OCI-LY7 (cell line): ENCODE data around the gene EMILIN1. TPM values are rescaled to one million over a fixed set of nuclear protein-coding genes. Genes with fewer than 3 reads are reported as not detected.

Experiments
- BruUV-seq: library from RNA; stranded (reverse); fragments of 400-500 nt; replicated peaks from 2 replicates; lab custom pipeline; 2021; lab: Mats Ljungman, UMichigan
- CTCF ChIA-PET: fragments of 300-600 bp; sonication (Branson Sonifier 250); formaldehyde crosslinking; loops from one replicate; lab custom pipeline; 2022; ENCODE audit warnings: antibody characterized with exemption; ENCODE audit not compliant: unreplicated experiment; lab: Charles Lee
- POLR2A ChIA-PET: fragments of 300-600 bp; sonication (Branson Sonifier 250); formaldehyde crosslinking; loops from one replicate; lab custom pipeline; 2022; ENCODE audit warnings: antibody characterized with exemption; lab: Charles Lee
- DNase-seq: peaks from one replicate; pipeline ENCODE4 v3.0.0-alpha.2; 2015; ENCODE audit warnings: low spot score
- H2AFZ ChIP-seq: fragments of 200-600 bp; sonication (generic), shearing (Covaris generic); 2 replicates; pipeline ENCODE4 v1.6.1; 2014; ENCODE audit warnings: mild to moderate bottlenecking, antibody characterized with exemption, low read length, moderate library complexity
- H3K27ac ChIP-seq: fragments of 200-600 bp; sonication (generic); 2 replicates; pipeline ENCODE4 v1.5.1; 2014; ENCODE audit warnings: mixed run types, low read depth, mild to moderate bottlenecking, moderate library complexity, low read length, inconsistent platforms; ENCODE audit not compliant: poor library complexity, severe bottlenecking
- H3K36me3 ChIP-seq: fragments of 200-600 bp; sonication (generic); 2 replicates; pipeline ENCODE4 v1.6.1; 2014; ENCODE audit warnings: mild to moderate bottlenecking, antibody characterized with exemption, low read length, moderate library complexity, mixed read lengths; ENCODE audit not compliant: insufficient read depth
- H3K4me1 ChIP-seq: fragments of 200-600 bp; sonication (generic); 2 replicates; pipeline ENCODE4 v1.5.1; 2014; ENCODE audit warnings: mild to moderate bottlenecking, low read length; ENCODE audit not compliant: insufficient read depth, poor library complexity, severe bottlenecking
- H3K4me2 ChIP-seq: fragments of 200-600 bp; sonication (generic); 2 replicates; pipeline ENCODE4 v1.6.1; 2014; ENCODE audit warnings: mild to moderate bottlenecking, low read length
- H3K4me3 ChIP-seq: fragments of 200-600 bp; sonication (generic); 2 replicates; pipeline ENCODE4 v1.5.1; 2014; ENCODE audit warnings: mild to moderate bottlenecking, low read depth, low read length; ENCODE audit not compliant: poor library complexity, severe bottlenecking
- H3K79me2 ChIP-seq: fragments of 200-600 bp; sonication (generic); 2 replicates; pipeline ENCODE4 v1.6.1; 2016; ENCODE audit warnings: low read depth, mild to moderate bottlenecking, low read length, moderate library complexity, mixed read lengths; ENCODE audit not compliant: insufficient read depth
- H3K9me2 ChIP-seq: fragments of 200-600 bp; sonication (generic); 2 replicates; pipeline ENCODE4 v1.6.1; 2016; ENCODE audit warnings: mild to moderate bottlenecking, low read length, mixed read lengths; ENCODE audit not compliant: insufficient read depth
- H3K9me3 ChIP-seq: fragments of 200-600 bp; sonication (generic); 2 replicates; pipeline ENCODE4 v1.6.1; 2014; ENCODE audit warnings: mild to moderate bottlenecking, mixed run types, low read length, mixed read lengths
- H4K20me1 ChIP-seq: fragments of 200-600 bp; sonication (generic); 2 replicates; pipeline ENCODE4 v1.6.1; 2014; ENCODE audit warnings: mild to moderate bottlenecking, antibody characterized with exemption, low read length, moderate library complexity, mixed read lengths; ENCODE audit not compliant: insufficient read depth
- EZH2phosphoT487 ChIP-seq: fragments of 200-600 bp; sonication (generic); IDR thresholded peaks from 2 replicates; pipeline ENCODE4 v1.6.1; 2018; ENCODE audit warnings: low read depth, borderline replicate concordance, mild to moderate bottlenecking, mixed run types, antibody characterized with exemption, low read length, moderate library complexity, mixed read lengths
- intact Hi-C: fragments of 100-400 bp; cut with micrococcal nuclease; formaldehyde crosslinking; loops from one replicate; pipeline ENCODE4 v1.10.0; 2022; ENCODE audit not compliant: unreplicated experiment
- total RNA-seq, 2 experiments: library from RNA; depleted of rRNA in 1 of 2; stranded (reverse); fragments of >200 nt in 1 of 2; shearing (Covaris generic) in 1 of 2; gene quantifications; 2 replicates each; pipeline ENCODE4 v1.2.3, GENCODE V29; 2014 to 2022
- TF ChIP-seq, protein P1 (sequence below): fragments of 200-600 bp; sonication (generic); conservative IDR thresholded peaks from 2 replicates; pipeline ENCODE4 v1.5.1; 2014; ENCODE audit warnings: mild to moderate bottlenecking, antibody characterized with exemption, low read length, moderate library complexity, mixed read lengths

EMILIN1 gene
- total RNA-seq, 2 experiments from 2014 or later: 2.2 to 2.7 TPM

- DNase-seq: no peak
- no peak overlapping the region for H3K4me2 ChIP-seq
- intact Hi-C loops: no loop called here
- H3K79me2 ChIP-seq: peaks cover 13% of the 10 kb centered on the region; the same call in 1 of the 2 replicates
- POLR2A ChIA-PET: interaction anchor here (1.3 kb wide), 1 partner anchor 13 kb away, joined by 5 read pairs; no protein-coding TSS in a partner anchor
- no peaks in the 10 kb centered on the region for H4K20me1 ChIP-seq
- no peak overlapping the region for H2AFZ ChIP-seq
- H3K4me3 ChIP-seq: no peak overlapping the region
- no TSS peak for BruUV-seq
- CTCF ChIA-PET: no interaction called here
- H3K36me3 ChIP-seq: peaks cover 81% of the 10 kb centered on the region
- TF ChIP-seq, protein P1, sequence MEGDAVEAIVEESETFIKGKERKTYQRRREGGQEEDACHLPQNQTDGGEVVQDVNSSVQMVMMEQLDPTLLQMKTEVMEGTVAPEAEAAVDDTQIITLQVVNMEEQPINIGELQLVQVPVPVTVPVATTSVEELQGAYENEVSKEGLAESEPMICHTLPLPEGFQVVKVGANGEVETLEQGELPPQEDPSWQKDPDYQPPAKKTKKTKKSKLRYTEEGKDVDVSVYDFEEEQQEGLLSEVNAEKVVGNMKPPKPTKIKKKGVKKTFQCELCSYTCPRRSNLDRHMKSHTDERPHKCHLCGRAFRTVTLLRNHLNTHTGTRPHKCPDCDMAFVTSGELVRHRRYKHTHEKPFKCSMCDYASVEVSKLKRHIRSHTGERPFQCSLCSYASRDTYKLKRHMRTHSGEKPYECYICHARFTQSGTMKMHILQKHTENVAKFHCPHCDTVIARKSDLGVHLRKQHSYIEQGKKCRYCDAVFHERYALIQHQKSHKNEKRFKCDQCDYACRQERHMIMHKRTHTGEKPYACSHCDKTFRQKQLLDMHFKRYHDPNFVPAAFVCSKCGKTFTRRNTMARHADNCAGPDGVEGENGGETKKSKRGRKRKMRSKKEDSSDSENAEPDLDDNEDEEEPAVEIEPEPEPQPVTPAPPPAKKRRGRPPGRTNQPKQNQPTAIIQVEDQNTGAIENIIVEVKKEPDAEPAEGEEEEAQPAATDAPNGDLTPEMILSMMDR: no peak
- TF ChIP-seq EZH2phosphoT487: no peak
- no peak overlapping the region for H3K27ac ChIP-seq
- H3K9me2 ChIP-seq: no peaks in the 10 kb centered on the region
- H3K4me1 ChIP-seq: peaks cover 38% of the 10 kb centered on the region
- no peaks in the 10 kb centered on the region for H3K9me3 ChIP-seq
These were observed 40.4 kb upstream of the EMILIN1 start for GRCh38 chr2:27038012-27038411.

- H3K4me2 ChIP-seq: no peak overlapping the region
- no peak overlapping the region for H2AFZ ChIP-seq
- no peak overlapping the region for H3K4me3 ChIP-seq
- no peak overlapping the region for H3K27ac ChIP-seq
- no peak for TF ChIP-seq EZH2phosphoT487
- TF ChIP-seq, protein P1: no peak
- CTCF ChIA-PET: no interaction called here
- peaks cover 5% of the 10 kb centered on the region; the same call in 1 of the 2 replicates for H3K79me2 ChIP-seq
- DNase-seq: no peak
- H3K9me2 ChIP-seq: no peaks in the 10 kb centered on the region
- H3K36me3 ChIP-seq: peaks cover 87% of the 10 kb centered on the region
- no TSS peak for BruUV-seq
- H3K9me3 ChIP-seq: no peaks in the 10 kb centered on the region
- peaks cover 35% of the 10 kb centered on the region for H3K4me1 ChIP-seq
- POLR2A ChIA-PET: interaction anchor here (0.8 to 1.3 kb wide), 2 partner anchors 12 to 43 kb away, joined by 3 to 4 read pairs; partner anchors contain the start of gene AGBL5
- intact Hi-C loops: no loop called here
- H4K20me1 ChIP-seq: no peaks in the 10 kb centered on the region
These were observed 39.6 kb upstream of the EMILIN1 start for GRCh38 chr2:27038631-27039339.

GRCh38 chr2:27039426-27039825 is 39.0 kb upstream of the EMILIN1 start:
- DNase-seq: no peak
- Histone ChIP-seq H2AFZ (no peak overlapping the region), H3K9me3 (no peaks in the 10 kb centered on the region), H3K36me3 (peaks cover 87% of the 10 kb centered on the region), H3K4me1 (peaks cover 28% of the 10 kb centered on the region), H3K4me2 (no peak overlapping the region), H3K9me2 (no peaks in the 10 kb centered on the region), H3K79me2 (no peaks in the 10 kb centered on the region), H4K20me1 (no peaks in the 10 kb centered on the region), H3K4me3 (no peak overlapping the region), H3K27ac (no peak overlapping the region)
- TF ChIP-seq EZH2phosphoT487: no peak
- TF ChIP-seq, protein P1: no peak
- intact Hi-C loops: no loop called here
- ChIA-PET CTCF (no interaction called here), POLR2A (interaction anchor here (0.6 to 1.3 kb wide), 2 partner anchors 43 to 240 kb away, joined by 4 read pairs; no protein-coding TSS in a partner anchor)
- BruUV-seq: no TSS peak
